ENCODE measurements around the gene RASA3.
A peak's percentile ranks its signal among the peaks of the same experiment; 100 is the strongest.
"Not testable (repeated sequence)": the region's sequence is repeated elsewhere in the genome, so short reads cannot be mapped to it uniquely, and the experiment has no call there.

RASA3 gene

DNA sequence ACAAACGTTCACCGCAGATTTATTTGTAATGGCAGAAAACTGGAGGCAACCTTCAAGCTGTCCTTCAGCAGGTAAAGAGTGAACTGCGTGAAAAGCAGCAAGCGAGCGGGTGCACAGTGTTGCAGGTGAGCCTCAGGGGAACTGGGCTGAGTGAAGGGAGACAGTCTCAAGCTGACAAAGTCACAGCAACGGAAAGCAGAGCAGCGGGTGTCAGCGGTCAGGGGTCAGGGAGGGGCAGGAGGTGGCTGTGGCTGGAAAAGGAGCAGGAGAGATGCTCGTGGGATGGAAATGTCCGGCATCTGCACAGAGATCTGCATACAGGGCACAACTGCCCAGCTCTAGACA lies 8.5 kb upstream of the RASA3 start:
- no peak for DNase-seq

DNA sequence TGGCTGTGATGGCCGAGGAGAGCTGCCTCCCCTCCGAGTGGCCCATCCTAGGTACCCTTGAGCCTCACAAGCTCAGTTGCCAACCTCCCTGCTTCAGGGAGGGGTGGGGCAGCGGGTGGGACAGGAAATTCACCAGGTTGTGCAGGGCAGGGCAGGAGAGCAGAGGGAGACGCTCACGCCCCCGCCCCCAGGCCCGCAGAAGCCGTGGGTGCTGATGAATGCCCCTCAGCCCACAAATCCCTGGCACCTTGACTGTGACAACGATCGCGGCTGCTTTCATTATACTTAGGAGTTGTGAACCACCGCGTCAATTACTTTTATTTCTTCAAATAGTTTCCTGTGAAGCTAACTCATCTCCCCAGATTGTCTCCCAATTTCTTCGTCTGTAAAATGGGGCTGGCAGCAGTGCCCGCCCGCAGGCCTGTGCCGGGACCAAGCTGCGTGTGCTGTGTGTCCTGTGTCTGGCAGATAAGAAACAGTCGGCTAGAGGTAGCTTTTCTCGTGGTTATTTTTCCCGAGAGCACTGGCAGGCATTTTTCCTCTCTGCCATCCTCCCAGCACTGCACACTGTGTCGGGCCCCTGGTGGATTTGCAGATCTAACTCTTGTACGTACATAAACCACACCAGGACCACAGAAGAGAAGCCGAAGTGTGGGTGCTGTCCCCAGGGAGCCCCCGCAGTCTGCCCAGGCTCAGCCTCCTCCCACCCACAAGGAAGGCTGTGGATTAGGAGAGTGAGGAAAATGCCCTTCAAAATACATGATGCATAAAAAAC lies 7.9 kb upstream of the RASA3 start:
- DNase-seq: no peak

DNA sequence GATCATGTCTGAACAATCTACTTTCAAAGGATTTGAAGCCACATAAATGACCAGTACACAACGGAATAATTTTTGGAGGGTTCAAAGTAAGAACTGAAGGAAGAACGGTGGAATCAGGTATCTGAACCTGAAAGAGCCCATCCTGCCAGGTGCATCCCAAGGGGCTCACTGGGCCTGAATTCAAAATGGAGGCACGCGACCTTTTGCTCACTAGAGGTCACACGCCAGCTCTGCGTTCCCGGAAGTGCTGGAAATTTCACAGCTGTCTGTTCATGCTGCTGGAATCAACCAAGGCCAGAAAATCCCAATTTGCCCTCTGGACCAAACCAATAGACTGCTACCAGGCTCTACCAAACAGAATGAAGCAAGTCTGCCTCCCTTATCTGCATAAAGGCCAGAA lies 4.2 kb upstream of the RASA3 start:
- no peak for DNase-seq

DNA sequence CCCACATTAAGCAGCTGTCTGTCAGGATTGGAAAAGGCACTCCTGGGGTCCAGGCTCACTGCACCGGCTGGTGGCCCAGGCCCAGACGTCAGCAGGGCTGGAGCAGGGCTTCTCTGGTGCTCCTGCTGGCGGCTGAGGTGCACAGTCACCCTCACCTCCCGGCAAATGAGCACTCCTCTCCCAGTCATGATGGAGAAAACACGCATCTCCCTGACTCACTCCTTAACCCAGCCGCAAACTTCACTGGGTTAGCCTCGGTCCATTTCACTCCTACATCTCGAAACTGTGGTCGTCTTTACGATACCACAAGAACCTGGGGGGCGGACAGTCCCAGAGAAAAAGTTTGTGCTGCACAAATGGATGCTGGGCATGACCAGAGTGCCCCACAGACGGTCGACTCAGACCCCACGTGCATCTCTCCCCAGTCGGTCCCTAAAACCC lies 3.3 kb upstream of the RASA3 start:
- no peak for DNase-seq

DNA sequence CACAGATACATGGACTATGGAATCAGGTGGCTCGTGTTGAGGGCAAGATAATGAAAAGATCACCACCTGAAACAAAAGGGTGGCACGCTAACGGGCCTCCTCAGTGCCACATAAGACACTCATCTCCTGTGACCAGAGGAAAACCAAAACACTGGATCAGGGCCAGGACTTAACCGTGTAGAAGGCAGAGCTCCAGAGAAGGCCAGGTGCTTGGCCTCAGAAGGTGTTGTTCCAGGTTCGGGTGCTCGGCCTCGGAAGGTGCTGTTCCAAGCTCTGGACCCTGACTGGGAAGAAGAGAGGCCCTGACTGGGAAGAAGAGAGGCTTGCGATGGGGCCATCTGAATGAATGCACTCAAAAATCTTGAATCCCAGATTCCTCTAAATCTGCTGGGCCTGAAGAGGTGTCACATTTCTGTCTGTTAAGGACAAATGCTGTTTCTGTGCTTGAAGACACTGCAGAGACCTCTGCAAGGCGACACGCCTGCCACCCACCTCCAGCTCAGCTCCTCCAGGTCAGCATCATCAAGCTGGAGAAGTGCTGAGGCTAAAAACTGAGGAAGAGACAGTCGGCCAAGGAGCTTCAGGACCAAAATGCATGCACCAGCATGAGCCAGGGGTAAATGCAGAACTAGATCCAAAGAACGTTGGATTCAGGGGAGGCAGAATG lies 2.7 kb upstream of the RASA3 start:
- DNase-seq: no peak

DNA sequence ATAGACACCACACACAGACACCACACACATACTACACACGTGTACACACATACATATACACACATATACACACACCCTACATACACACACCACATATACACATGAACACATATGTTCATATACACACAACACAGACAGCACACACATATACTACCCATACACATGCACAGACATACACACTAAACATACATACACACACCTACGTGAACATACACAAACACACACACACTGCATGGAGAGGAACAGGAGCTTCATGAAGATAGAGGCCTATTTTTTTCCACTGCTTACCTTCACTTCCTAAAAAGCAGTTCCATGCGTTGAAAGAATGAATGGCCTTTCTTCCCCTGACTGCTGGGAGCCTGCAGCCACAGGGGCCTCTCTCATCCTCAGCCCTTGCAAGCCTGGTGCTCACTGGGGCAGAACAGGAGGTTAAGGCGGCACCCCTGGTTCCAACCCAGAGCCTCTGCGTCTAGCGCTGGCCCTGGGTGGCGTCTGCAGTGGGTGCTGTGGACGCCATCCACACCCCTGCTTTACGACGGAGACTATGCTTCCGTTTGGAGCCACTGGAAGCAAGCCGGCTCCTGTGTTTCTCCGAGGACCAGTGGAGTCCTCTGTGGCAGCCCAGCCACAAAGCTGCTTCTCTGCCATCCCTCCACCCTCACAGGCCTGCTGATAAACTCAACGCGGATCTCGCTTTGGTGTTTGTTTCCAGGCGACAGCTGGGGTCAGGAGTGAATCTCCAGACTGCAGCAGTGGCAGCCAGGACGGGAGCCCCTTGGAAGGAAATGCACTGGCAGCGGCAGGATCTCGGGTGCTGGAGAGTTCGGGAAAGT lies 1.9 kb upstream of the RASA3 start:
- DNase-seq: no peak

DNA sequence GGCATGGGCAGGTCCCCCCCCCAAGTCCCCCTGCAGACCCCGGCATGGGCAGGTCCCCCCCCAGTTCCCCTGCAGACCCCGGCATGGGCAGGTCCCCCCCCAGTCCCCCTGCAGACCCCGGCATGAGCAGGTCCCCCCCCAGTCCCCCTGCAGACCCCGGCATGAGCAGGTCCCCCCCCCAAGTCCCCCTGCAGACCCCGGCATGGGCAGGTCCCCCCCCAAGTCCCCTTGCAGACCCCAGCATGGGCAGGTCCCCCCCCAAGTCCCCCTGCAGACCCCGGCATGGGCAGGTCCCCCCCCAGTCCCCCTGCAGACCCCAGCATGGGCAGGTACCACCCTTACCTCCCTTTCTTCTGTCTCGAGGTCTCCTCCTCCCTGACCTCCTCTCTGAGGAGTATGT lies 1.1 kb upstream of the RASA3 start:
- DNase-seq: not testable (repeated sequence)

DNA sequence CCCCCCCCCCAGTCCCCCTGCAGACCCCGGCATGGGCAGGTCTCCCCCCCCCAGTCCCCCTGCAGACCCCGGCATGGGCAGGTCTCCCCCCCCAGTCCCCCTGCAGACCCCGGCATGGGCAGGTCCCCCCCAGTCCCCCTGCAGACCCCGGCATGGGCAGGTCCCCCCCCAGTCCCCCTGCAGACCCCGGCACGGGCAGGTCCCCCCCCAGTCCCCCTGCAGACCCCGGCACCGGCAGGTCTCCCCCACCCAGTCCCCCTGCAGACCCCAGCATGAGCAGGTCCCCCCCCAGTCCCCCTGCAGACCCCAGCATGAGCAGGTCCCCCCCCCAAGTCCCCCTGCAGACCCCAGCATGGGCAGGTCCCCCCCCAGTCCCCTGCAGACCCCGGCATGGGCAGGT lies 703 bp upstream of the RASA3 start:
- not testable (repeated sequence) for DNase-seq

DNA sequence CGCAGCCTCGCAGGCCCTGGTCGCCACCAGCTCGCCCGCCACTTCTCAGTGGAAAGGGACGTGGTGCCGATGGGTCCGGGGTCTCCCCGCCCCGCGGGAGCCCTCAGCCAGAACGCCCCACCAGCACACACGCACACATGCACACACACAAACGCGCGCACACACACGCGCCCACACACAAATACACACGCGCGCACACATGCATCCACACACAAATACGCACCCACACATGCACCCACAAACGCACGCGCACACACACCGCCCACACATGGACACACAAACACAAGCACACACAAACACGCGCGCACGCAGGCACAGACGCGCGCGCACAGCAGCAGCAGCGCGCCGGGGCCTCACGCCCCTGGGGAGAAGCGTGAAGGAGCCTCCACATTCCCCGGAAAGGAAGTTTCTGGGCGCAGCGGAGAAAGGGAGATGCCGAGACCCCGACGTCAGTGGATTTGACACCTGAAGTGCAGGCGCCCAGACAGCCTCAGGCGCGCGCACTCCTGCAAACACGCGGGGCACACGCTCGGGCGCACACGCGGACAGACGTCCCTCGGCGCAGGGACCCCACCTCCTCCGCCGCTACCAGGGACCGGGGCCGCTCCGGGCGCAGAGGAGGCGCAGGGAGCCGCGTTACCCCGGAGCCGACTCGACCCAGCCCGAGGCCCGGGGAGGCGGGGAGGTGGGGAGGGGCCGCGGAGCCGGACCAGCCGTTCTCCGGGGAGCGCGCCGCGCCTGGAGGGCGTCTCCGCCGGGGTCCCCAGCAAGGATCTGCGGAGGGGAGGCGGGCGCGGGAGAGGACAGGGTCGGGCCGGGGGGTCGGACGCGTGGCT lies 622 bp downstream of the RASA3 start:
- DNase-seq: no peak

DNA sequence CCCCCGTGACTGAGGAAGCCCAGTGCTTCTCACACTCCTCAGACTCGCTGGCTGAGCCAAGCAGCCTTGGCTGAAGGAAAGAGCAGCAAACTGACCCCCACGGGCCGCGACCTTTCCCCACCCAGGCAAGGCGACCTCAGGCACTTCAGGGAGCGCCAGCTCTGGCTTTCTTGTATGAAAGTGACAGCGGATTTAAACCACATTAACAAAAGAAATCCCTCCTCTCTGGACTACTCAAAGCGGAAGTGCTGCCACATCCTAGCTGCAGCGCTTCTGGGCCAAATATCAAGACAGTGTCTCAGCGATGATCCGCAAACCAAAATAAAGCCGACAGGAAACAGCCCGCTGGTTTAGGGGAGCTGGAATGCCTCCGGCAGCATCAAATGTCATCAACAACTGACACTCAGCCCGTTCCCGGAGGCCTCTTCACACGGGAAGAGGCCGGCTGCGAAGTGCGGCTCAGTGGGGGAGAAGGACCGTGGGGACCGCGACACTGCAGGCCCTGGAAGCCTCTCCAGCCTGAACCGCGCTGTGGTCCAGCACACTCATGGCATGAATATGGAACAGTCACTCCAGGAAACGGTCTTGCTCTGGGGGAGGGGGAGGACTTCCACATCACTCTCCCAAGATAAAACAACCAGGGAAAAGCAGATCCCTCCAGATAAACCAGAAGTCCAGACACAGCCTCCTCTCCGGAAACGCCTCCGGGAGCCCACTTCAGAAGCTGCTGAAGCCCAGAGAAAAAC lies 1.4 kb downstream of the RASA3 start:
- peak; percentile 67 for DNase-seq

DNA sequence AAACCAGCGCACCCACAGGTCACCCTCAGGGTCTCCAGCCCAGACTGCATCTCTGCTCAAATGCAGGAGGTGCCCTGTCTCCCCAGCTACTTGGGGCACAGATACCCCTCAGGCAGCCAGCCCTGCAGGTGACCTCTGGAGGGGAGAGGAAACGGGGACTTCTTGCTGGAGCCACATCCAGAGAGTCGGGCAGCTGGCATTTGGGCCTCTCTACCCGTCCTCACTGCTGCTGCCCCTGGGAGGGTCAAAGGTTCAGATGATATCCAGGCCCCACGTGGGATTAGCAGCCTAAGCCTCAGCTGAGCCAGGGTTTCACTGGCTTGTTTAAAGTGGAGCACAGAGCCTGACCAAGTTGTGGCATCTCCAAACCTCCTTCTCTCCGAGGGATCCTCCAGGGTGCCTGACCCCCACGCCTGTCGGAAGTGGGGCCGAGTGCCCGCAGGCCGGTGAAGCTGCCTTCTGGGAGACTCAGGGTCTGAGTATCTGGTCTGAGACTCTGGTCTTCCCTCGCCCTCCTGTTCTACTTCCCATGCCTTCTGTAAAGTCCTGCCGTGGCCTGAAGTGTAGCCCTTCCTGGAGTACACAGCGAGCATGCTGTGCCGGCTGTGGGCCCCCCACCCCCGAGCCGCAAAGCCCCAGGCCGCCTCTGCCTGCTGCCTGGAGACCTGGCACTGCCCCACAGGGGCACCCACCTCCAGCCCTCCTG lies 2.1 kb downstream of the RASA3 start:
- DNase-seq: no peak

DNA sequence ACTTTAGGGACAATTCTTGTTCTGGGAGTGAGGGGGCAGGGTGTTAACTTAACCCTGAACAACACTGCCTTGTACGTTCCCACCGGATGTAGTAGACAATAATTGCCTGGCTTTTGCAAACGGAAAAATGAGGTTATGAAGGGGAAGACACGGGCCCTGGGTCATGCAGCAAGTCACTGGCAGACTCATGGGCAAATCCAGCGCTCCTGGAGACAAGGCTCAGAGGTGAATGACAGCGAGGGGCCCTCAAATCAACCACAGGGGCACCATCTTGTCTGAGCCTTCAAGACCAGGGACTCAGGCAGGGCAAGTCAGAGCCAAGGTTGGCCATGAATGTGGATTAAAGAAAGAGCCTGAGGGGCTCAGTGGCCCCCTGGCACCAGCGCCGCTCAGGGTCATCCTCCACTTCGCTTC lies 2.8 kb downstream of the RASA3 start:
- DNase-seq: no peak

DNA sequence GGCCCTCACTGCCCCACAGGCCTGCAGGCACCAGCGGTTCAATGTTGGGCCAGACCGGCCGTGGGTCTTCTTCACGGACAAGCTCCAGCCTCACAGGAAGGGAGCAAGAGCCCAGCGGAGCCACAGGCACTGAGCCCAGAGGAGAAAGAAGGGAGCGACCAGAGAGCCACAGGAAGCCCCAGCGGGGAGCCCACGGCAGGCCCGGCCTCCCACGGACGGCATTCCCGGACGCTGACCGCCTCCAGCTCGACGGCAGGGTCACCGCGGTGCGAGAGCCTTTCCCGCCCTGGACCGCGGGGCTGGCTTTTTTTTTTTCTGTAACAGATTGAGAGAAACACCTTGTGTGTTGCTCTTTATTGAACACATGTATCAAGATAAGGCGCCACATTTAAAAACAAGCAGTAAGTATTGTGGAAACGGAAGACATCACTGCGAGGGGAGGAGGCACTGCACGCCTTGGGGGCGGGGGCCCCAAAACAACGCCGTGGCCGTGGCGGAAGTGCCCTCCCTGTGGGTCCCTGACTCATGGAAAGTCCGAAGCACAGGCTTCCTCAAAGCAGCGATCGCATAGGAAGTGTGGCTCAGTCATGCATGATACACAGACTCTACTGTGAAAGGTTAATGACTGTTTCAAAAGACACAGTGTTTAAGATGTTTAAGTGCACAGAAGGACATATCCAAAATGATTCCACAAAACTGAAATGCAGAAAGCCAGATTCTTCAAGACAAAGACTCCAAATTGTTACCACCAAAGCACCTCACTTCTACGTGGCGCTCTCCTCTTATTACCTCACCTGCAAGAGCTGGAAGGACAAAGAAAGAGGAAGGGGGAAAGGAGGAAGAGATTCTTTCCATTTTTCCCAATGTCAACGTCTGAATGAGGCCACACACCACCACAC lies 3.5 kb downstream of the RASA3 start:
- peak; percentile 99 for DNase-seq

DNA sequence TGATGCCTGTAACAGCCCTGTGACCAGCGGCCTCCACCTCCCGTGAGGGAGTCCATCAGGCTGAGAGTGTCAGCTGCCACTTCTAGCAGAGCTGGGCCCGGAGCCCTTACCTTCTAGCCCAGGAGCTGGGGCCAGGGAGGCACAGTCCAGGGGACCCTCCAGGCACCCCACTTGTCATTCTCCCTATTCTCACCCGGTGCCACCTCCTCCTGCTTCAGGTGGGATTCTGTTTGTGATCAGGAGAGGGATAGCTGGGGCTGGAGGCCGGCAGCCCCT lies 4.1 kb downstream of the RASA3 start:
- no peak for DNase-seq

DNA sequence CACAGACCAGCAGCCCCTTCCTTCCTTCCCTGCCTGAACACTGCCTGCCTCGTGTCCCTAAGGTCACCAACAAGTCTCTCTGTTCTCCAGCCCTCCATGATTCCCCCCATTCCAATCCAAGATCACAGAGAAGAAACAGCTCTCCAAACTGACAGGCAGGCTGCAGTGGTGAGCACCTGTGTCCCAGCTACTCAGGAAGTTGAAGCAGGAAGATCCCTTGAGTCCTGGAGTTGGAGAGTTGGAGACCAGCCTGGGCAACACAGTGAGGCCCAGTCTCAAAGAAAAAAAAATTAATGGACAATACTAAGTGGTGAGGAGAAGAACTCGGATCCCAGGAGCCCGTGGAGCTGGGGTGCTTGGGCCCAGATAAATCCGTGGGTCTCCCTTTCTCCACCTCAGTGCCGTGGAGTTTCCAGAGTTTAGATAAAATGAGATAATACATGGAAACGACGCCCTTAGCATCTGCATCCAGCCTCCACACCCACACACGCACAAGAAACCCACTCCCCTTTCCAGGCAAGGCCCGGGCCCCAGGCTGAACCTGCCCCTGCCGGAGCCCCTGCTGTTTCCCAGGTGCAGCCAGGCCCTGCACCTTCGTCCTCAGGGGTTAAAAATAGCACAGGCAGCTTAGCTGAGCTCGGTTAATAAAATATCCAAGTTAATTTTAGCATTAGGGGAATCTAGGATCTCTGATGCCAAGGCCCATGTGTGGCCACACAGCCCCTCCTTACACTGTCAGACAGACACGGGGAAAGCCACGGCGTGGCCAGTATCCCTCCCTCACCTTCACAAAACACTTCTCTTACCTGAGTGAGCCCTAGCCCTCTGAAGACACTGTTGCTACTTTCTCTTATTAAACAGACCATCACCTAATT lies 4.7 kb downstream of the RASA3 start:
- DNase-seq: no peak

DNA sequence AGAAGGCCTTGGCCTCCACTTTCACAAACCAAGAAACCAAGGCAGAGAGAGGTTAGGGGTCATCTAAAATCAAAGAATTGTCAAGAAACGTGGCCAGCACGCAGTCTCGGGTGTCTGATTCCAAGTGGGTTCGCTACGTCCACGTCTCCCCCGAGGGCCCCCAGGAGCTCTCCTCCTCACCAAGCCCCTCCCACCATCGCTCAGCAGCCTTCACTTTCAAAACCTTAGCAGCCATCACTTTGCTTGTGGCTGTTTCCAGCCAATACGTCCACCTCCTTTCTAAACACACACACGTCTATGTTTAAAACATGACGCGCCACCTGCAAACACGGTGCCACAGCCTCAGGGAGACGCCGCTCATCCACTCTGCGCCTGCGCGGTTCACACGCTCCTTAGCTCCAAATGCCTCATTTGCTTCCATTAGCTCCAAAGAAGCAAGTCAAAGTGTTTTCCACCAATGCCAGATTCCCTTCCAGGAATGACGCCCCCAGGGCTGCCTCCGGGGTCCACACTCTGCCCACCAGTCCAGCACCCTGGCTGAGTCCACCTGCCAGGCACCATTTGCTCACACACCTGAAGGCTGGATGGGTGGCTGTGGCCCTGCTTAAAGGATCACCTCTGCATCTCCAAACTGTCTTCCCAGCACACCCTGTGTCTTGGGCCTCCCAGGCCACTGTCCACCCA lies 5.5 kb downstream of the RASA3 start:
- DNase-seq: no peak

DNA sequence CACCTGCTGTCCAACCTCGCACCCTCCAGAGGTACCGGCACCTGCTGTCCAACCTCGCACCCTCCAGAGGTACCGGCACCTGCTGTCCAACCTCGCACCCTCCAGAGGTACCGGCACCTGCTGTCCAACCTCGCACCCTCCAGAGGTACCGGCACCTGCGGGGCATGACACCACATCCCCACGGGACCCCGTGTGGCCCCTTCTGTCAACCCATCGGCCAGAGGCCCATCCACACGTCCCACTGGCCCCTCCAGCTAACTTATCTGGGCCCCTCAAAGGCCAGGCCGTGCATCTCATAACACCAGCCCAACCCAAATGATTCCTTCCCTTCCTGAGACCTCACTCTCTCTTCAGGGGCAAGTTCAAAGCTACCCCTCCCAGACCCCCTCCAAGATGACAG lies 6.3 kb downstream of the RASA3 start:
- not testable (repeated sequence) for DNase-seq

DNA sequence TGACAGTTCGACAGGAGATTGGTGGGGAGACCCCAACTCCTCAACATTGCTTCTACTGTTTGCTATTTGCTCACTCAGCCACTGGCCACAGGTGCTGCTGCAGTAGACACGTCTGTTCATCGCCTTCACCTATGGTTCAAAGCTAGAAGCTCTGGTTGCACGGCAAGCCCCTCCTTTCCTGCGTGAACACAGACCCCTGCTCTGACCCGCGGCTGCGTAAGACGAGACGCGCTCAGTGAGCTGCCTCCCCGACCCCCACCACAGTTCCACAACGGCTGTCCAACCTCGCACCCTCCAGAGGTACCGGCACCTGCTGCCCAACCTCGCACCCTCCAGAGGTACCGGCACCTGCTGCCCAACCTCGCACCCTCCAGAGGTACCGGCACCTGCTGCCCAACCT lies 6.8 kb downstream of the RASA3 start:
- no peak for DNase-seq

DNA sequence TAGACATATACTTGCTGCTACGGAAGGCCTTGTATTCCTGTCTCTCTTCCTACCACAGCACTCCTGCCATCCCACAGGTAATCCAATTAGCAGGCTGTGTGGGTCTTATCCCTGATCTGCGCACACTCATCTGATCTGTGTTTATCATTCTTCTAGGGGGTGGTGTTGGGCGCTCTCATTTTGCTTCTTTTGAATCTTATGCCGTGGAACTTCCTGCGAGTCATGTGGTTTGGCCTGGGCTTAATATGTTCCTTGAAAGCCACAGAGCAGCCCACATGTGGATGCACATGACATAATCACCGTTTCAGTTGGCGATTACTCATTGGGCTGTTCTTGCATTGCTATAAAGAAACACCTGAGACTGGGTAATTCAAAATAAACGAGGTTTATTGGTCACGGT lies 7.5 kb downstream of the RASA3 start:
- peak; percentile 72 for DNase-seq
